ENCODE results near the gene SLC24A4.

SLC24A4 gene

DNA sequence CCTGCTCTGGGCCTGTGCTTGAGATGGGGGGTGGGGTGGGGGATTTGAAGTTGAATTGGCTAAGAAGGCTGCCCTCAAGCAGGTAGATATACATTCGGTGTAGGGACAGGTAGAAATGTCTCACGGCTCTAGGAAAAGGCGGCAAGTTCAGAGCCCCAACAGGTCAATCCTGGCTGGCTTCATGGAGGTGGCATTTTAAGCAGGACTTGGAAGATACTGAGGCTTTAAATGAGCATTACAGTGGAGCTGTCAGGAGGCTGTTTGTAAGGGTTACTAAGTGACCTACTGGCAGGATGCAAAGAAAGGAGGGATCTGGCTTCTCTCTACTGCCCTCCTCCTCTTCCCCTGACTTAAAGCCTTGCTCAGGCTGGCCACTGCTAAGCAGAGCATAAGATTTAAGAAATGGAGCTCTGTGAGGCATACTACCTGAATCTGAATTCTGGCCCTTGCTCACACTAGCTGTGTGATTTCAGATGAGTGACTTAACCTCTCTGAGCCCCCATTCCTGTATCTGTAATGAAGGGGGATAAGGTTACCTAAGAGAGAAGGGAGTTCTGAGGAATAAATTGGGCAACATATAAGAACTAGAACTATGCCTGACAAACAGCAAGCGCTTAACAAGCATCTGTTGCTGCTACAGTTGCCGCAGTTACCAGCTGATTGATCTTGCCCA is 61.6 kb downstream of the SLC24A4 start:
- in situ Hi-C loops (cut with MboI; ENCODE audit: low pct_unique_long_range_greater_than_20kb, low sequenced_read_pairs, unreplicated experiment), result no loop called here
- DNase-seq (ENCODE audit: low spot score), result no peak
- TF ChIP-seq CTCF (IDR thresholded peaks at IDR 0.05; ENCODE audit: extremely low read depth, insufficient read depth, missing control alignments), result no peak

- no peak for DNase-seq (ENCODE audit: low spot score)
- in situ Hi-C loops (cut with MboI; ENCODE audit: low pct_unique_long_range_greater_than_20kb, low sequenced_read_pairs, unreplicated experiment), result no loop called here
- TF ChIP-seq CTCF (IDR thresholded peaks at IDR 0.05; ENCODE audit: extremely low read depth, insufficient read depth, missing control alignments), result no peak
Measured at GRCh38 chr14:92385561-92385960, 62.6 kb downstream of the SLC24A4 start.

DNA sequence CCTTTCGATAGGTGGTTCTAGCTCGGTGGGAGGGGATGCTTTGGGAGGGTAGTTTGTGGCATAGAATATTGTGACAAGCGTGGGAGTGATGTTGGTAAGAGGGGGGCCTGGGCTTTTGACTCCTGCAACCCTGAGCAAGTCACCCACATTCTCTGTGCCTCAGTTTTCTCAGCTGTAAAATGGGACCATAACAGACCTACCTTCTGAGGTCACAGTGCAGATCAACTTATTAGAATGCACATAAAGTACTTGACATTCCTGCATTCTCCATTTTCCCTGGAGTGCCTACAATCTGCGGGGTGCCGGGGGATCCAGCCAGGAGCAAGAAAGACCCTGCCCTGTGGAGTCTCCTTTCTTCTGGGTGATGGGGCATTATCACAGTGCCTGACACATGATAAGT is 63.2 kb downstream of the SLC24A4 start:
- no peak for TF ChIP-seq CTCF (IDR thresholded peaks at IDR 0.05; ENCODE audit: extremely low read depth, insufficient read depth, missing control alignments)
- DNase-seq (ENCODE audit: low spot score), result no peak
- in situ Hi-C loops (cut with MboI; ENCODE audit: low pct_unique_long_range_greater_than_20kb, low sequenced_read_pairs, unreplicated experiment), result no loop called here

DNA sequence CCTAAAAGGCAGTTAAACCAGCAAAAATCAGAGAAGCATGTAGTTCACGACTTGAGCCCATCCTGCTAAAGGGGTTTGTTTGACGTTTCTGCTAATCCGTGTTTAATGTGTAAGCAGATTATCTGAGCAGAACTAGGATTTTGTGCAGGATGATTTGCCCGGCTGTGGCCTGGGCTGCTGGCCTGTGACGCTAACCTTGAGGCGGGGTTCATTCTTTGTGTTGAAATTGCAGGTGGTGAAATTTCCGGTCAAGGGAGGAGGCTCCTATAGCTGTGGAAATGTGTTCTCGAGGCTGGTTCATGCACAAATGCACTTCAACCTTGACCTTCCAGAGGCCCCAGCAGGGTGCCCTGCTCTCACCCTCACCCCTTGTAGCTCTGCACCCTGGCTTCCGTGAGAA is 63.7 kb downstream of the SLC24A4 start:
- TF ChIP-seq CTCF (IDR thresholded peaks at IDR 0.05; ENCODE audit: extremely low read depth, insufficient read depth, missing control alignments), result no peak
- no peak for DNase-seq (ENCODE audit: low spot score)
- in situ Hi-C loops (cut with MboI; ENCODE audit: low pct_unique_long_range_greater_than_20kb, low sequenced_read_pairs, unreplicated experiment), result no loop called here

GRCh38 chr14:92387578-92387977 is 64.6 kb downstream of the SLC24A4 start:
- no peak for DNase-seq (ENCODE audit: low spot score)
- in situ Hi-C loops (cut with MboI; ENCODE audit: low pct_unique_long_range_greater_than_20kb, low sequenced_read_pairs, unreplicated experiment), result no loop called here
- TF ChIP-seq CTCF (IDR thresholded peaks at IDR 0.05; ENCODE audit: extremely low read depth, insufficient read depth, missing control alignments), result no peak

DNA sequence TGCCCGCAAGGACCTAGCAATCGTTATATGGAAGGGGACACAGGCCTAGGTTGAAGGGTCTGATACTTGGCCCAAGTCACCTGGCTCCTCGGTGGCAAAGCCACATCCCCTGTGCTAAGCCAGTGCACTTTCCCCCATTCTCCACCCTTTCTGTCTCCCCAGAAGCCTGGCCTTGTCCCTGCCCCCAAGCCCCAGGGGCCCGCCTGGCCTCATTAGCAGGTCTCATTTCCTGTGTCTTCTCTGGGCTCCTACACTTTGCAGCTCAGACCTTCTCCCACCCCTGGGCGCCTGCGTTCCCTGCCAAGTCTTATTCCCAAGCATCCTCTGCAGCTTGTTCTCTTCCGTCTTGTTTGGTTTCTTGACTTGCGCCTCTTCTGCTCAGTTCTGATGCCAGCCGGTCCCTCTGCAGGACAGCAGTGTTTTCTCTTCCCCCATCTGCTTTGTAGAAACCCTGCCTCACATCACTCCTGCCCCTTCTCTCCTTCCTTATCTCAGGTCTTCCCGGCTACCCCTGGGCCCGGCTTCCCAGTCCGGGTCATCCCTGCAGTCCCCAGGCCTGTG is 66.7 kb downstream of the SLC24A4 start:
- DNase-seq (ENCODE audit: low spot score), result no peak
- no peak for TF ChIP-seq CTCF (IDR thresholded peaks at IDR 0.05; ENCODE audit: extremely low read depth, insufficient read depth, missing control alignments)
- in situ Hi-C loops (cut with MboI; ENCODE audit: low pct_unique_long_range_greater_than_20kb, low sequenced_read_pairs, unreplicated experiment), result no loop called here
